OCI-LY1 (cell line): ENCODE measurements around the gene MS4A14.

Source experiments
- H2AFZ ChIP-seq: fragments of 200-600 bp; sonication (generic), shearing (Covaris generic); 2 replicates; pipeline ENCODE4 v1.6.0; 2014; ENCODE audit warnings: antibody characterized with exemption, mild to moderate bottlenecking, low read length
- H3F3A ChIP-seq: fragments of 200-600 bp; sonication (generic), shearing (Covaris generic); 2 replicates; pipeline ENCODE4 v1.6.0; 2014; ENCODE audit warnings: mild to moderate bottlenecking, antibody characterized with exemption, low read length, moderate library complexity; ENCODE audit not compliant: insufficient read depth
- H3K27ac ChIP-seq: fragments of 200-600 bp; sonication (generic); 2 replicates; pipeline ENCODE4 v1.5.1; 2014; ENCODE audit warnings: low read length, mixed run types, mild to moderate bottlenecking, low read depth; ENCODE audit not compliant: poor library complexity, severe bottlenecking
- H3K27me3 ChIP-seq: fragments of 200-600 bp; sonication (generic); 2 replicates; pipeline ENCODE4 v1.6.0; 2014; ENCODE audit warnings: antibody characterized with exemption, mild to moderate bottlenecking, low read length, moderate library complexity; ENCODE audit not compliant: insufficient read depth
- H3K36me3 ChIP-seq: fragments of 200-600 bp; sonication (generic); 2 replicates; pipeline ENCODE4 v1.6.1; 2014; ENCODE audit warnings: mild to moderate bottlenecking, antibody characterized with exemption, low read length, moderate library complexity, mixed read lengths; ENCODE audit not compliant: insufficient read depth
- H3K4me1 ChIP-seq: fragments of 200-600 bp; sonication (generic); 2 replicates; pipeline ENCODE4 v1.5.1; 2014; ENCODE audit warnings: mild to moderate bottlenecking, low read length, moderate library complexity; ENCODE audit not compliant: insufficient read depth, severe bottlenecking
- H3K4me2 ChIP-seq: fragments of 200-600 bp; sonication (generic), shearing (Covaris generic); 2 replicates; pipeline ENCODE4 v1.6.1; 2014; ENCODE audit warnings: low read length
- H3K4me3 ChIP-seq: fragments of 200-600 bp; sonication (generic); 2 replicates; pipeline ENCODE4 v1.5.1; 2014; ENCODE audit warnings: low read length, low read depth, mild to moderate bottlenecking, mixed read lengths; ENCODE audit not compliant: poor library complexity, severe bottlenecking
- H3K79me2 ChIP-seq: fragments of 200-600 bp; shearing (Covaris generic); 2 replicates; pipeline ENCODE4 v1.6.1; 2016; ENCODE audit warnings: mixed run types, low read length, mixed read lengths; ENCODE audit not compliant: insufficient read depth
- H3K9ac ChIP-seq: fragments of 200-600 bp; sonication (generic), shearing (Covaris generic); 2 replicates; pipeline ENCODE4 v1.6.1; 2014; ENCODE audit warnings: mild to moderate bottlenecking, low read length, mixed read lengths
- H3K9me2 ChIP-seq: fragments of 200-600 bp; sonication (generic), shearing (Covaris generic); 2 replicates; pipeline ENCODE4 v1.6.1; 2014; ENCODE audit warnings: low read depth, mild to moderate bottlenecking, low read length, mixed read lengths
- H3K9me3 ChIP-seq: fragments of 200-600 bp; shearing (Covaris generic); 2 replicates; pipeline ENCODE4 v1.6.1; 2014; ENCODE audit warnings: low read length, mixed read lengths
- H4K20me1 ChIP-seq: fragments of 200-600 bp; sonication (generic), shearing (Covaris generic); 2 replicates; pipeline ENCODE4 v1.6.0; 2016; ENCODE audit warnings: mild to moderate bottlenecking, low read length; ENCODE audit not compliant: insufficient read depth
- EZH2 ChIP-seq: fragments of 200-600 bp; sonication (generic), shearing (Covaris generic); IDR thresholded peaks from 2 replicates; pipeline ENCODE4 v1.8.0; 2017; ENCODE audit warnings: borderline replicate concordance, mixed run types, mild to moderate bottlenecking, antibody characterized with exemption, low read length, moderate library complexity, mixed read lengths
- TF ChIP-seq, protein P1 (sequence below): fragments of 200-600 bp; sonication (generic), shearing (Covaris generic); IDR thresholded peaks from 2 replicates; pipeline ENCODE4 v1.5.1; 2017; ENCODE audit warnings: mild to moderate bottlenecking, antibody characterized with exemption, low read length, moderate library complexity, mixed read lengths

MS4A14 gene

DNA sequence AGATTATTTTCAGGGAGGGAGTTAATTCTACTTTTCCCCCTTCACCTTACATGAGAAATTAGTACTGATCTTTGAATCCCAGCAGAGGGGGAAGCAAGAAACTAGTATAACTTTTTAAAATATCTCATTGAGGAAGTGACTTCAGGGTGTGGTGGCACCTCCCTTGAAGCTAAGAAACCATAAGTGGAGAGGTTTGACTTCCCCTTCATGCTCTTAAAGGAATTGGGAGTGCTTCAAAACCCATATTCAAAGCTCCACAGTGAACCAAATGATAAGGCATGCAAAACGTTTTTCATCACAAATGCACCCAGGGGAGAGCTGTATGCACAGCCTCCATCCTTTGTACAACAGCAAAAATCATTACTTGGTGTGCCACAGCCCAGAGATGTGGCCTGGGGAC lies 540 bp downstream of the MS4A14 start:
- Histone ChIP-seq H3K4me3 (no peak overlapping the region), H3F3A (no peaks in the 10 kb centered on the region), H3K4me1 (peaks cover 3% of the 10 kb centered on the region), H3K36me3 (no peaks in the 10 kb centered on the region), H3K27ac (no peak overlapping the region), H3K79me2 (no peaks in the 10 kb centered on the region), H3K9me3 (no peaks in the 10 kb centered on the region), H3K9ac (no peak overlapping the region), H3K9me2 (no peaks in the 10 kb centered on the region), H3K27me3 (no peaks in the 10 kb centered on the region), H4K20me1 (no peaks in the 10 kb centered on the region), H3K4me2 (no peak overlapping the region), H2AFZ (no peak overlapping the region)
- TF ChIP-seq, protein P1, sequence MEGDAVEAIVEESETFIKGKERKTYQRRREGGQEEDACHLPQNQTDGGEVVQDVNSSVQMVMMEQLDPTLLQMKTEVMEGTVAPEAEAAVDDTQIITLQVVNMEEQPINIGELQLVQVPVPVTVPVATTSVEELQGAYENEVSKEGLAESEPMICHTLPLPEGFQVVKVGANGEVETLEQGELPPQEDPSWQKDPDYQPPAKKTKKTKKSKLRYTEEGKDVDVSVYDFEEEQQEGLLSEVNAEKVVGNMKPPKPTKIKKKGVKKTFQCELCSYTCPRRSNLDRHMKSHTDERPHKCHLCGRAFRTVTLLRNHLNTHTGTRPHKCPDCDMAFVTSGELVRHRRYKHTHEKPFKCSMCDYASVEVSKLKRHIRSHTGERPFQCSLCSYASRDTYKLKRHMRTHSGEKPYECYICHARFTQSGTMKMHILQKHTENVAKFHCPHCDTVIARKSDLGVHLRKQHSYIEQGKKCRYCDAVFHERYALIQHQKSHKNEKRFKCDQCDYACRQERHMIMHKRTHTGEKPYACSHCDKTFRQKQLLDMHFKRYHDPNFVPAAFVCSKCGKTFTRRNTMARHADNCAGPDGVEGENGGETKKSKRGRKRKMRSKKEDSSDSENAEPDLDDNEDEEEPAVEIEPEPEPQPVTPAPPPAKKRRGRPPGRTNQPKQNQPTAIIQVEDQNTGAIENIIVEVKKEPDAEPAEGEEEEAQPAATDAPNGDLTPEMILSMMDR: no peak
- TF ChIP-seq EZH2: no peak

DNA sequence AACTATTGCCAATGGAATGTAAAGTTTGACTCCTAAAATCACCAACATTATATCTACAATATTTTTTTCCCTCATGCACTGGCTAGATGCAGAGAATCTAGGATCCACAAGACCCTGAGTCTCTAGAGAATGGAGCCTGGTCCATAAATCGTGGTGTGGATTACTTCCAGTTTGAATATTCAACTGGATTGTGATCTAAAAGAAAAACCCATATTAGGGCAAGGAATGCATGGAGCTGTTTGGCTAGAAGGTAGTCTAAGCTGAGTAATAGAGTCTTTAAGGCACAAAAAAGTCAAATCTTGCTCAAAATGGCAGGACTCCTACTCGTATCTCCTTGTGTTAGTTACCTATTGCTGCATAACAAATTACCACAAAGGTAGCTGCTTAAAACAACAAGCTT lies 23.8 kb downstream of the MS4A14 start:
- H3K4me2 ChIP-seq: no peak overlapping the region
- no peaks in the 10 kb centered on the region for H3K4me1 ChIP-seq
- no peaks in the 10 kb centered on the region for H3K27me3 ChIP-seq
- H3K36me3 ChIP-seq: no peaks in the 10 kb centered on the region
- no peak overlapping the region for H3K9ac ChIP-seq
- H3K27ac ChIP-seq: no peak overlapping the region
- H3K4me3 ChIP-seq: no peak overlapping the region
- TF ChIP-seq, protein P1: no peak
- no peak for TF ChIP-seq EZH2
- no peaks in the 10 kb centered on the region for H3K9me2 ChIP-seq
- H3F3A ChIP-seq: no peaks in the 10 kb centered on the region
- H2AFZ ChIP-seq: no peak overlapping the region
- 0 out of 2 replicates have a peak, but pooled peaks cover 3% of the 10 kb centered on the region for H3K9me3 ChIP-seq
- H3K79me2 ChIP-seq: no peaks in the 10 kb centered on the region
- no peaks in the 10 kb centered on the region for H4K20me1 ChIP-seq

DNA sequence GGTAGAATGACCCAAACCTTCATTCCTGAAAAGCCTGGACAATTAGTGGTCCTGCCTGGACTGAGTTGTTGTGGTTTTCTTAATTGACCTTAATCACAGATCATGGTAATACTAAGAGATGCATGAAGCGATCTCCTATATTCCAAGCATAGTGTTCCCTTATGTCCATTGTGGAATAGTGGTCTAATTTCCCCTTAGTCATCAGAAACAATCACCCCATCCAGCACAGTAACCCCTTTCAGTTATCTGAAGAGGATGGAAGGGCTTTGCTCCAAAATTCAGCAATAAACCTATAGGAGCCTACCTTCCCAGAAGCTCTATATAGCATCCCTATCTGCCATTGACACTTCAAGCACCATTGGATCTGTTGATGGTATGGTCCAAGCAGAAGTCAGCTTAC lies 26.4 kb downstream of the MS4A14 start:
- H3K36me3 ChIP-seq: no peaks in the 10 kb centered on the region
- H2AFZ ChIP-seq: no peak overlapping the region
- H3K27me3 ChIP-seq: no peaks in the 10 kb centered on the region
- no peaks in the 10 kb centered on the region for H4K20me1 ChIP-seq
- H3K9me3 ChIP-seq: 0 out of 2 replicates have a peak, but pooled peaks cover 3% of the 10 kb centered on the region
- H3K9me2 ChIP-seq: no peaks in the 10 kb centered on the region
- no peaks in the 10 kb centered on the region for H3K4me1 ChIP-seq
- H3K9ac ChIP-seq: no peak overlapping the region
- TF ChIP-seq EZH2: no peak
- TF ChIP-seq, protein P1: no peak
- no peak overlapping the region for H3K4me2 ChIP-seq
- H3K79me2 ChIP-seq: no peaks in the 10 kb centered on the region
- H3K27ac ChIP-seq: no peak overlapping the region
- no peaks in the 10 kb centered on the region for H3F3A ChIP-seq
- H3K4me3 ChIP-seq: no peak overlapping the region
